ENCODE results near the gene VSTM2L. TPM values are rescaled to one million over a fixed set of nuclear protein-coding genes. Genes with fewer than 3 reads are reported as not detected.

VSTM2L gene
- total and polyA plus RNA-seq, 9 of the 15 experiments (the other 6 are each of a cell fraction or from before 2014, with no cell fraction given) = not detected

- Histone ChIP-seq H3K27me3 (ENCODE audit: control insufficient read depth in 2 of 2, insufficient read depth in 2 of 2, low read length in 2 of 2) (no peaks in the 10 kb centered on the region), H3K9me3 (replicated peaks; ENCODE audit: control insufficient read depth, insufficient read depth, low read depth, low read length) (no peaks in the 10 kb centered on the region), H3K36me3 (ENCODE audit: control insufficient read depth, insufficient read depth, low read length) (peaks cover 93% of the 10 kb centered on the region), H3K79me2 (ENCODE audit: control insufficient read depth, insufficient read depth, low read length) (no peaks in the 10 kb centered on the region), H2AFZ (ENCODE audit: low read depth, low read length) (no peak overlapping the region), H3K4me3 (no peak overlapping the region), H3K9me1 (ENCODE audit: control insufficient read depth, insufficient read depth, low read length) (peaks cover 9% of the 10 kb centered on the region), H3K9ac (ENCODE audit: insufficient read depth in 1 of 2, low read depth in 2 of 2, low read length in 2 of 2) (no peak overlapping the region), H4K20me1 (replicated peaks; ENCODE audit: control insufficient read depth, insufficient read depth, low read length) (peaks cover 20% of the 10 kb centered on the region), H3K4me1 (replicated peaks in 1 of 2; ENCODE audit: control insufficient read depth in 2 of 2, insufficient read depth in 2 of 2, low read length in 2 of 2) (peaks cover 8 to 10% of the 10 kb centered on the region in 2 experiments; a peak in 3 of 5 replicates), H3K4me2 (ENCODE audit: insufficient read depth, low read length) (no peak overlapping the region), H3K27ac (ENCODE audit: extremely low read depth, low read depth, low read length) (no peak overlapping the region)
- BruUV-seq (replicated peaks) = no TSS peak
- no peak for ATAC-seq
- no peak for TF ChIP-seq LCOR (CRISPR knock-in tag; IDR thresholded peaks at IDR 0.05)
- no peak for TF ChIP-seq HLTF (IDR thresholded peaks at IDR 0.05)
- TF ChIP-seq NONO (IDR thresholded peaks at IDR 0.05; ENCODE audit: low read depth in 2 of 2, low read length in 1 of 2) = no peak
- no peak for TF ChIP-seq SMARCB1 (IDR thresholded peaks at IDR 0.05; ENCODE audit: insufficient read length, low read depth)
- TF ChIP-seq, protein P1, sequence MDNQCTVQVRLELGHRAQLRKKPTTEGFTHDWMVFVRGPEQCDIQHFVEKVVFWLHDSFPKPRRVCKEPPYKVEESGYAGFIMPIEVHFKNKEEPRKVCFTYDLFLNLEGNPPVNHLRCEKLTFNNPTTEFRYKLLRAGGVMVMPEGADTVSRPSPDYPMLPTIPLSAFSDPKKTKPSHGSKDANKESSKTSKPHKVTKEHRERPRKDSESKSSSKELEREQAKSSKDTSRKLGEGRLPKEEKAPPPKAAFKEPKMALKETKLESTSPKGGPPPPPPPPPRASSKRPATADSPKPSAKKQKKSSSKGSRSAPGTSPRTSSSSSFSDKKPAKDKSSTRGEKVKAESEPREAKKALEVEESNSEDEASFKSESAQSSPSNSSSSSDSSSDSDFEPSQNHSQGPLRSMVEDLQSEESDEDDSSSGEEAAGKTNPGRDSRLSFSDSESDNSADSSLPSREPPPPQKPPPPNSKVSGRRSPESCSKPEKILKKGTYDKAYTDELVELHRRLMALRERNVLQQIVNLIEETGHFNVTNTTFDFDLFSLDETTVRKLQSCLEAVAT (IDR thresholded peaks at IDR 0.05) = no peak
- TF ChIP-seq DMBX1 (CRISPR knock-in tag; IDR thresholded peaks at IDR 0.05; ENCODE audit: borderline replicate concordance) = no peak
- TF ChIP-seq MBD2 (IDR thresholded peaks at IDR 0.05; ENCODE audit: borderline replicate concordance, low read depth) = no peak
- TF ChIP-seq ATF3 (IDR thresholded peaks at IDR 0.05) = no peak
- no peak for TF ChIP-seq ATF3 (CRISPR knock-in tag; conservative IDR thresholded peaks at IDR 0.05)
- no peak for TF ChIP-seq ZNF41 (CRISPR knock-in tag; conservative IDR thresholded peaks at IDR 0.05)
- intact Hi-C loops (cut with micrococcal nuclease) = loop anchor here (2.0 to 10.0 kb wide), 2 partner anchors 337 to 427 kb away; no protein-coding TSS in a partner anchor
- CTCF ChIA-PET (ENCODE audit: low intra/inter-chr PET ratio) = interaction anchor here (0.6 to 0.7 kb wide), 2 partner anchors 51 to 280 kb away, joined by 3 read pairs; no protein-coding TSS in a partner anchor
- no peak for FAIRE-seq
- 94% methylated on average over 4 of the region's 4 CpGs for WGBS (ENCODE audit: insufficient coverage, low coverage, missing lambda C conversion rate)
- POLR2A ChIA-PET = no interaction called here
- DNase-seq (ENCODE audit: extremely low read depth in 1 of 4, low spot score in 3 of 4) = no peak
- in situ Hi-C loops (cut with MboI) = no loop called here
Measured at GRCh38 chr20:37991908-37992307, 89.0 kb downstream of the VSTM2L start.

Measured in K562 (cell line).